ENCODE measurements around the gene CDC73. TPM values are rescaled to one million over a fixed set of nuclear protein-coding genes. Genes with fewer than 3 reads are reported as not detected.
A peak's percentile ranks its signal among the peaks of the same experiment; 100 is the strongest.

Gene CDC73
- total RNA-seq, 1 experiment from 2014 or later: 62.5 TPM

DNA sequence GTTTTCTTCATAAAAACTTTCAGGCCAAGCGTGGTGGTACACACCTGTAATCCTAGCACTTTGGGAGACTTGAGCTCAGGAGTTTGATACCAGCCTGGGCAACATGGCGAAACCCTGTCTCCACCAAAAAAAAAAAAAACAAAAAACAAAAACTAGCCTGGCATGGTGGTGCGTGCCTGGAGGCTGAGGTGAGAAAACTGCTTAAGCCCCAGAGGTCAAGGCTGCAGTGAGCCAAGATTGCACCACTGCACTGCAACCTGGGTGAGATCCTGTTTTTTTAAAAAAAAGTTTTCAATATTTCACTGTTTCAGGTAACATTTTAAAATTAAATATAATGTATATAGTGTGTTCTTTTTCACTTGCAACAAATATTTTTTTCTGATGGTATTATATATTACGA, 78.1 kb downstream of the CDC73 start:
- Histone ChIP-seq H2BK20ac (ENCODE audit: low read depth, low read length, poor library complexity, severe bottlenecking) (no peak overlapping the region), H3K14ac (ENCODE audit: insufficient read depth, low read length) (no peak overlapping the region), H3K4me2 (ENCODE audit: insufficient read depth, insufficient read length, low read length) (no peak overlapping the region), H3T11ph (ENCODE audit: low read length) (no peak overlapping the region), H3K79me2 (ENCODE audit: insufficient read depth, low read length) (no peaks in the 10 kb centered on the region), H2AFZ (ENCODE audit: low read length) (no peak overlapping the region), H4K20me1 (ENCODE audit: control insufficient read depth, insufficient read depth, insufficient read length) (no peaks in the 10 kb centered on the region), H2BK15ac (ENCODE audit: low read depth, low read length) (no peak overlapping the region), H3K23ac (ENCODE audit: insufficient read length, low read depth, low read length) (no peak overlapping the region), H3K23me2 (ENCODE audit: insufficient read length, low read depth, low read length, poor library complexity, severe bottlenecking) (no peaks in the 10 kb centered on the region), H2BK5ac (ENCODE audit: insufficient read length, low read length) (no peak overlapping the region), H3K4ac (ENCODE audit: low read depth, low read length) (no peak overlapping the region), H3K56ac (ENCODE audit: insufficient read length, low read depth, low read length) (no peak overlapping the region), H4K5ac (ENCODE audit: insufficient read length, low read depth, low read length) (no peak overlapping the region), H3K4me1 (ENCODE audit: insufficient read depth, low read length) (no peaks in the 10 kb centered on the region), H2BK12ac (ENCODE audit: insufficient read length, low read depth, low read length) (no peak overlapping the region), H2BK120ac (ENCODE audit: low read depth, low read length, poor library complexity, severe bottlenecking) (no peak overlapping the region), H3K79me1 (ENCODE audit: insufficient read depth, low read depth, low read length, poor library complexity, severe bottlenecking) (peaks cover 7% of the 10 kb centered on the region), H3K27ac (ENCODE audit: insufficient read length, low read depth, low read length) (no peak overlapping the region), H3K9ac (ENCODE audit: extremely low read depth, insufficient read length, low read length) (no peak overlapping the region), H3K18ac (ENCODE audit: insufficient read length, low read depth, low read length) (no peak overlapping the region), H3K27me3 (ENCODE audit: insufficient read depth, low read length) (no peaks in the 10 kb centered on the region), H2AK5ac (ENCODE audit: insufficient read length, low read length) (no peak overlapping the region), H4K91ac (ENCODE audit: insufficient read length, low read depth, low read length) (no peak overlapping the region), H4K8ac (replicated peaks; ENCODE audit: insufficient read length, low read depth, low read length) (no peak overlapping the region), H3K9me3 (ENCODE audit: control insufficient read depth, low read depth, low read length) (no peaks in the 10 kb centered on the region)
- no CpG with 5 or more reads among the region's 4 CpGs for WGBS (ENCODE audit: extremely low coverage, insufficient read length, low lambda C conversion rate)
- 0 out of 7 replicates have a peak overlapping the region, but pooled peaks of 1 of the 3 experiments have one; percentile 55 for H3K27ac Mint-ChIP-seq
- peaks cover 5 to 6% (median 6%) of the 10 kb centered on the region in 3 experiments; a peak in 6 of 7 replicates for H3K36me3 Mint-ChIP-seq (ENCODE audit: insufficient read depth in 1 of 3, low read depth in 3 of 3)
- H3K27me3 Mint-ChIP-seq (ENCODE audit: low read depth): no peaks in the 10 kb centered on the region
- no peaks in the 10 kb centered on the region for H3K4me1 Mint-ChIP-seq
- H3K9me3 Mint-ChIP-seq: no peaks in the 10 kb centered on the region
- no peak for TF ChIP-seq CTCF (conservative IDR thresholded peaks at IDR 0.05)
- H3K4me3 Mint-ChIP-seq: no peak overlapping the region
- DNase-seq: no peak

Measured in H9 (cell line).